ENCODE results near the gene SH2D2A. TPM values are rescaled to one million over a fixed set of nuclear protein-coding genes. Genes with fewer than 3 reads are reported as not detected.
A peak's percentile ranks its signal among the peaks of the same experiment; 100 is the strongest.

The SH2D2A gene
- total RNA-seq, 1 donor from 2014 or later: 3.5 TPM

DNA sequence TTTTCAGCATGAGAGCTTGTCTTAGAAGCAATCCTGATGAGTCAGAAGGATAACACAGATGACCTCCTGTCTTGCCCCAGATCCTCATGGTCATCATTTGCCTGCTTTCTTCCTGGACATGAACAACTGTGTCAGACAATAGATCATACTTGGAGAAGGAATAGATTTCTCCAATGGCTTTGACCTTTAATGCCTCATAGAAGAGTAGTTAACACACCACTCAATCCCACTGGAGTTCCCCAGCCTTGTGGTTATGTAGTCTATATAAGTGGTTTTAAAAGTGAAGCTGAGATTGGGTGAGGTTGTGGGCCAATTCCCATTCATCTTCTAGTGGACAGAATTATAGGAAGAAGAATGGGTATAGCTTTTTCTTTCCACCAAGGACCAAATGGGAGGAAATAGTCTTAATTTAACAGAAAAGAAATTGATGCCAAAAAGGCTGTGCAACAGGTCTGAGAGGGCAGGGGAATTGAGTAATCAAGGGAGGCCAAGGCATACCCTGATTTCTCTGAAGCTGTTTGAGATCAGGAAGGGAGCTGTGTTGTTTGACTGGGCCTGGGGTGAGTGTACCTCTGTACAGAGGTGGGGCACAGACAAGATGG is 35.0 kb downstream of the SH2D2A start:
- H3K27ac ChIP-seq: no peak overlapping the region
- H3K36me3 ChIP-seq: peaks cover 57% of the 10 kb centered on the region
- TF ChIP-seq CTCF (IDR thresholded peaks at IDR 0.05): no peak
- ATAC-seq (peak in 1 of 2 donors; percentile 32), DNase-seq (no peak)
- H3K4me1 ChIP-seq: peaks cover 23% of the 10 kb centered on the region
- no peaks in the 10 kb centered on the region for H3K27me3 ChIP-seq (ENCODE audit: low read depth)
- no peak overlapping the region for H3K4me3 ChIP-seq
- H3K9me3 ChIP-seq: no peaks in the 10 kb centered on the region
- intact Hi-C loops (cut with DNase I): no loop called here

GRCh38 chr1:156777573-156777972 is 39.1 kb downstream of the SH2D2A start:
- intact Hi-C loops (cut with DNase I): no loop called here
- peaks cover 39% of the 10 kb centered on the region for H3K4me1 ChIP-seq
- DNase-seq: no peak
- H3K27me3 ChIP-seq (ENCODE audit: low read depth): no peaks in the 10 kb centered on the region
- H3K27ac ChIP-seq: no peak overlapping the region
- H3K36me3 ChIP-seq: peaks cover 25% of the 10 kb centered on the region
- no peak for ATAC-seq
- H3K9me3 ChIP-seq: no peaks in the 10 kb centered on the region
- no peak overlapping the region for H3K4me3 ChIP-seq
- no peak for TF ChIP-seq CTCF (IDR thresholded peaks at IDR 0.05)

- no peaks in the 10 kb centered on the region for H3K27me3 ChIP-seq (ENCODE audit: low read depth)
- H3K9me3 ChIP-seq: no peaks in the 10 kb centered on the region
- intact Hi-C loops (cut with DNase I): no loop called here
- TF ChIP-seq CTCF (IDR thresholded peaks at IDR 0.05): no peak
- no peak overlapping the region for H3K27ac ChIP-seq
- no peak for DNase-seq
- peaks cover 39% of the 10 kb centered on the region for H3K4me1 ChIP-seq
- no peak for ATAC-seq
- H3K4me3 ChIP-seq: no peak overlapping the region
- H3K36me3 ChIP-seq: peaks cover 22% of the 10 kb centered on the region
Measured at GRCh38 chr1:156776942-156777341, 39.7 kb downstream of the SH2D2A start.

DNA sequence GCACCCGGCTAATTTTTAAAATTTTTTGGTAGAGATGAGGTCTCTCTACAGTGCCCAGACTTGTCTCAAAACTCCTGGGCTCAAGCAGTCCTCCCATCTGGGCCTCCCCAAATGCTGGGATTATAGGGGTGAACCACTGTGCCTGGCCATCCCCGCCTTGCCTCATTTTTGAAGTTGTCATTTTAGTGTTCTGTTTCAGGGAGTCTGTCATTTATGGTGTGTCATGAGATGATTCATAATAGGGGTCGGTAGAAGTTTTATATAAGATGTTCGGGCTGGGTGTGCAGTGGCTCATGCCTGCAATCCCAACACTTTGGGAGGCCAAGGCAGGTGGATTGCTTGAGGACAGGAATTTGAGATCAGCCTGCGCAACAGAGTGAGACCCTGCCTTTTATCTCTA is 40.8 kb downstream of the SH2D2A start:
- Histone ChIP-seq H3K36me3 (peaks cover 25% of the 10 kb centered on the region), H3K27ac (no peak overlapping the region), H3K27me3 (ENCODE audit: low read depth) (no peaks in the 10 kb centered on the region), H3K9me3 (no peaks in the 10 kb centered on the region), H3K4me3 (no peak overlapping the region), H3K4me1 (peaks cover 35% of the 10 kb centered on the region)
- ATAC-seq (no peak), DNase-seq (no peak)
- intact Hi-C loops (cut with DNase I): no loop called here
- no peak for TF ChIP-seq CTCF (IDR thresholded peaks at IDR 0.05)

GRCh38 chr1:156773607-156774006 is 43.0 kb downstream of the SH2D2A start:
- Histone ChIP-seq H3K36me3 (peaks cover 34% of the 10 kb centered on the region), H3K27me3 (ENCODE audit: low read depth) (no peaks in the 10 kb centered on the region), H3K27ac (no peak overlapping the region), H3K9me3 (no peaks in the 10 kb centered on the region), H3K4me1 (peaks cover 52% of the 10 kb centered on the region), H3K4me3 (no peak overlapping the region)
- DNase-seq (no peak), ATAC-seq (no peak)
- intact Hi-C loops (cut with DNase I): no loop called here
- TF ChIP-seq CTCF (IDR thresholded peaks at IDR 0.05): no peak
